T-cell (primary cell): ENCODE results near the gene PRPF6. TPM values are rescaled to one million over a fixed set of nuclear protein-coding genes. Genes with fewer than 3 reads are reported as not detected.
A peak's percentile ranks its signal among the peaks of the same experiment; 100 is the strongest.

ENCODE experiments used
- ATAC-seq, 4 experiments: fragments of 200-7000 bp in 3 of 4; fragments of 150-1000 bp in 1 of 4; cut with Tn5 transposase; replicated peaks in 1 of 4; 1 replicate in 3 of 4; 2 replicates in 1 of 4; pipeline ENCODE4 v1.10.0; 2021; ENCODE audit warnings: moderate library complexity in 3 of 4, mild to moderate bottlenecking in 2 of 4, moderate number of reproducible peaks in 1 of 4
- CTCF ChIA-PET, 2 donors: fragments of 300-600 bp; sonication (Branson Sonifier 250); formaldehyde crosslinking; loops; one replicate each; lab custom pipeline; 2022; ENCODE audit warnings: antibody characterized with exemption in 2 of 2; lab: Charles Lee
- POLR2A ChIA-PET, 2 donors: fragments of 300-600 bp; sonication (Branson Sonifier 250); formaldehyde crosslinking; loops; one replicate each; lab custom pipeline; 2022; ENCODE audit warnings: antibody characterized with exemption in 2 of 2; lab: Charles Lee
- DNase-seq, 35 experiments: peaks; one replicate each; pipeline versions ENCODE4 v3.0.0 to v3.0.0-alpha.2; 2013 to 2023
- H3K27ac ChIP-seq: one replicate; pipeline ENCODE4 v1.5.1; 2013; ENCODE audit warnings: low read length
- H3K27me3 ChIP-seq, 2 experiments: replicated peaks in 1 of 2; 1 replicate in 1 of 2; 2 replicates in 1 of 2; pipeline versions ENCODE4 v1.6.1 to v1.7.0; 2013; ENCODE audit warnings: low read length in 1 of 2, mixed read lengths in 1 of 2; ENCODE audit not compliant: control insufficient read depth in 2 of 2, insufficient read depth in 2 of 2; ENCODE audit errors: extremely low read depth in 1 of 2
- H3K36me3 ChIP-seq, 2 donors: 1 replicate in 1 of 2; 2 replicates in 1 of 2; pipeline versions ENCODE4 v1.6.1 to v1.7.0; 2013; ENCODE audit warnings: low read length in 1 of 2; ENCODE audit not compliant: control insufficient read depth in 2 of 2, insufficient read depth in 1 of 2; ENCODE audit errors: extremely low read depth in 1 of 2
- H3K4me1 ChIP-seq, 2 experiments: 1 replicate in 1 of 2; 2 replicates in 1 of 2; pipeline versions ENCODE4 v1.6.1 to v1.7.0; 2013; ENCODE audit warnings: low read length in 2 of 2, mixed read lengths in 1 of 2; ENCODE audit not compliant: insufficient read depth in 2 of 2, control insufficient read depth in 1 of 2; ENCODE audit errors: extremely low read depth in 1 of 2
- H3K4me3 ChIP-seq, 2 donors: 1 replicate in 1 of 2; 2 replicates in 1 of 2; pipeline versions ENCODE4 v1.5.1 to v1.7.0; 2013; ENCODE audit warnings: mild to moderate bottlenecking in 2 of 2, low read length in 1 of 2, moderate library complexity in 1 of 2; ENCODE audit not compliant: control insufficient read depth in 1 of 2; ENCODE audit errors: extremely low read depth in 1 of 2
- H3K9me3 ChIP-seq: 2 replicates; pipeline ENCODE4 v1.7.0; 2013
- H3K27ac Mint-ChIP-seq, 2 donors: one replicate each; pipeline ENCODE4 v1.8.0; 2020 to 2021; ENCODE audit warnings: mild to moderate bottlenecking in 2 of 2, mixed read lengths in 2 of 2
- H3K27me3 Mint-ChIP-seq, 2 donors: one replicate each; pipeline ENCODE4 v1.8.0; 2021 to 2022; ENCODE audit warnings: mixed read lengths in 2 of 2
- H3K36me3 Mint-ChIP-seq: one replicate; pipeline ENCODE4 v1.8.0; 2021; ENCODE audit warnings: mixed read lengths
- H3K4me1 Mint-ChIP-seq, 3 donors: one replicate each; pipeline ENCODE4 v1.8.0; 2020 to 2022; ENCODE audit warnings: mixed read lengths in 3 of 3, mild to moderate bottlenecking in 1 of 3
- H3K4me3 Mint-ChIP-seq, 3 donors: one replicate each; pipeline ENCODE4 v1.8.0; 2020 to 2022; ENCODE audit warnings: mild to moderate bottlenecking in 3 of 3, mixed read lengths in 3 of 3, moderate library complexity in 3 of 3
- H3K9me3 Mint-ChIP-seq, 3 donors: one replicate each; pipeline ENCODE4 v1.8.0; 2020 to 2022; ENCODE audit warnings: mixed read lengths in 3 of 3
- WGBS: methylation state at CpG from one replicate; pipeline ENCODE4 v1.1.5; 2013; ENCODE audit warnings: missing lambda C conversion rate; ENCODE audit not compliant: insufficient coverage; 5-methylcytosine and 5-hydroxymethylcytosine counted together
- total RNA-seq, 35 experiments: library from RNA in 6 of 35; stranded (reverse) in 6 of 35; fragments of 120-200 nt in 1 of 35; gene quantifications; one replicate each; pipeline versions ENCODE4 v1.2.1 to v1.2.4 and lab custom pipeline; 2013 to 2026

Gene PRPF6
- total RNA-seq, 5 donors from 2014 or later (not counting 1 experiment from before 2014, with no cell fraction given): 59.8 to 106 (median 83.5) TPM

- no peaks in the 10 kb centered on the region for H3K9me3 ChIP-seq
- DNase-seq: no peak
- ATAC-seq: no peak
- peaks cover 3 to 5% of the 10 kb centered on the region in 2 donors for H3K36me3 ChIP-seq
- H3K27ac ChIP-seq: no peak overlapping the region
- no peaks in the 10 kb centered on the region for H3K36me3 Mint-ChIP-seq
- H3K9me3 Mint-ChIP-seq: no peaks in the 10 kb centered on the region
- peaks cover 21 to 78% of the 10 kb centered on the region in 2 experiments for H3K4me1 ChIP-seq
- no peak overlapping the region for H3K27ac Mint-ChIP-seq
- POLR2A ChIA-PET: no interaction called here
- H3K4me3 Mint-ChIP-seq: no peak overlapping the region
- peaks cover 57 to 71% (median 59%) of the 10 kb centered on the region in 3 donors for H3K4me1 Mint-ChIP-seq
- CTCF ChIA-PET: no interaction called here
- H3K27me3 ChIP-seq: no peaks in the 10 kb centered on the region
- no peak overlapping the region for H3K4me3 ChIP-seq
- H3K27me3 Mint-ChIP-seq: no peaks in the 10 kb centered on the region
- WGBS: 91% methylated on average over 13 of the region's 17 CpGs
These were observed 29.3 kb upstream of the PRPF6 start for GRCh38 chr20:63951398-63952209.

- Mint-ChIP-seq H3K36me3 (no peaks in the 10 kb centered on the region), H3K4me3 (no peak overlapping the region), H3K27ac (no peak overlapping the region), H3K4me1 (peaks cover 51 to 69% (median 57%) of the 10 kb centered on the region in 3 donors), H3K9me3 (no peaks in the 10 kb centered on the region), H3K27me3 (no peaks in the 10 kb centered on the region)
- H3K4me3 ChIP-seq: no peak overlapping the region
- H3K27ac ChIP-seq: no peak overlapping the region
- ATAC-seq: no peak
- H3K4me1 ChIP-seq: peaks cover 24 to 81% of the 10 kb centered on the region in 2 experiments
- ChIA-PET POLR2A (no interaction called here), CTCF (no interaction called here)
- no peak for DNase-seq
- H3K27me3 ChIP-seq: no peaks in the 10 kb centered on the region
- H3K9me3 ChIP-seq: no peaks in the 10 kb centered on the region
- WGBS: 95% methylated on average over 12 of the region's 15 CpGs
- H3K36me3 ChIP-seq: peaks cover 3 to 5% of the 10 kb centered on the region in 2 donors
These were observed 28.8 kb upstream of the PRPF6 start for GRCh38 chr20:63952210-63952535.

GRCh38 chr20:63952769-63953168 lies 28.2 kb upstream of the PRPF6 start:
- H3K4me3 Mint-ChIP-seq: no peak overlapping the region
- H3K9me3 Mint-ChIP-seq: no peaks in the 10 kb centered on the region
- no peaks in the 10 kb centered on the region for H3K27me3 ChIP-seq
- peak overlapping the region; percentile 22 to 23 for H3K27ac Mint-ChIP-seq
- H3K4me1 ChIP-seq: peaks cover 27 to 80% of the 10 kb centered on the region in 2 experiments
- ATAC-seq (no peak), DNase-seq (no peak)
- ChIA-PET POLR2A (no interaction called here), CTCF (no interaction called here)
- 94% methylated on average over 14 of the region's 14 CpGs for WGBS
- H3K9me3 ChIP-seq: no peaks in the 10 kb centered on the region
- no peak overlapping the region for H3K4me3 ChIP-seq
- H3K36me3 Mint-ChIP-seq: no peaks in the 10 kb centered on the region
- H3K27ac ChIP-seq: no peak overlapping the region
- peaks cover 3 to 5% of the 10 kb centered on the region in 2 donors for H3K36me3 ChIP-seq
- H3K27me3 Mint-ChIP-seq: no peaks in the 10 kb centered on the region
- H3K4me1 Mint-ChIP-seq: peaks cover 47 to 68% (median 54%) of the 10 kb centered on the region in 3 donors

- peak overlapping the region; percentile 74 to 81 (median 75) for H3K4me3 Mint-ChIP-seq
- Histone ChIP-seq H3K36me3 (peaks cover 3 to 5% of the 10 kb centered on the region in 2 donors), H3K4me1 (peaks cover 17 to 72% of the 10 kb centered on the region in 2 experiments), H3K4me3 (no peak overlapping the region), H3K27ac (no peak overlapping the region), H3K27me3 (no peaks in the 10 kb centered on the region), H3K9me3 (no peaks in the 10 kb centered on the region)
- H3K27me3 Mint-ChIP-seq: no peaks in the 10 kb centered on the region
- ChIA-PET POLR2A (no interaction called here), CTCF (no interaction called here)
- ATAC-seq (no peak), DNase-seq (no peak)
- peak overlapping the region; percentile 55 to 80 for H3K27ac Mint-ChIP-seq
- 78% methylated on average over 12 of the region's 13 CpGs for WGBS
- H3K4me1 Mint-ChIP-seq: peaks cover 39 to 61% (median 46%) of the 10 kb centered on the region in 3 donors
- no peaks in the 10 kb centered on the region for H3K9me3 Mint-ChIP-seq
- no peaks in the 10 kb centered on the region for H3K36me3 Mint-ChIP-seq
These were observed 27.0 kb upstream of the PRPF6 start for GRCh38 chr20:63953764-63954429.

- DNase-seq: peak in 8 of 35 experiments; percentile 16 to 57 (median 40)
- peaks cover 27 to 49% (median 33%) of the 10 kb centered on the region in 3 donors for H3K4me1 Mint-ChIP-seq
- H3K9me3 Mint-ChIP-seq: no peaks in the 10 kb centered on the region
- peaks cover 11 to 59% of the 10 kb centered on the region in 2 experiments for H3K4me1 ChIP-seq
- WGBS: 6% methylated on average over 26 of the region's 31 CpGs
- H3K4me3 Mint-ChIP-seq: peak overlapping the region; percentile 74 to 81 (median 75)
- ChIA-PET POLR2A (no interaction called here), CTCF (interaction anchor here (0.5 to 1.2 kb wide), 3 partner anchors 59 to 313 kb away, joined by 3 to 7 read pairs (median 5); no protein-coding TSS in a partner anchor)
- H3K9me3 ChIP-seq: no peaks in the 10 kb centered on the region
- H3K36me3 ChIP-seq: peaks cover 5 to 10% of the 10 kb centered on the region in 2 donors
- peak; percentile 5 to 14 (median 8) for ATAC-seq
- peak overlapping the region; percentile 55 to 80 for H3K27ac Mint-ChIP-seq
- no peaks in the 10 kb centered on the region for H3K36me3 Mint-ChIP-seq
- no peaks in the 10 kb centered on the region for H3K27me3 Mint-ChIP-seq
- H3K27ac ChIP-seq: peak overlapping the region; percentile 39
- H3K27me3 ChIP-seq: no peaks in the 10 kb centered on the region
- H3K4me3 ChIP-seq: peak overlapping the region; percentile 73 to 74
These were observed 25.6 kb upstream of the PRPF6 start for GRCh38 chr20:63955281-63955826.
